Measurements from ENCODE around the gene ARHGAP32. TPM values are rescaled to one million over a fixed set of nuclear protein-coding genes. Genes with fewer than 3 reads are reported as not detected.

The ARHGAP32 gene
- total RNA-seq, 3 donors from 2014 or later = 19.8 to 56.6 (median 37.4) TPM

DNA sequence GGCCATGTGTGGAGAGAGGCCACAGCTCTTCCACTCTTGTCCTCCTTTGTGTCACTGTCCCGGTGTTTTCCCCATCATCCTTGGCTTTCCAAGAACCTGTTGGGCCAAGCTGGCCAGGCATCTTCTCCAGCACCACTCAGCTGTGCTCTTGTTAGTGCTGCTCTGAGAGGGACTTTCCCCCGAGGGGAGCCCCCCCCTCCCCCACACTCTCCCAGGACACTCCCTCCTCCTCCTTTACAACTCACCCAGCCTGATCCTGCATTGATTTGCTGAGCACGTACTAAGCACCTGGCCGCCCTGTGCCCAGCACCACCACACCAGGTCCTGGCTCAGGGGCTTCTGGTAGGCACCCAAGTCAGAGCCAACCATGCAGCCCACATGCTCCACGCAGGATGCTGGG lies 262.7 kb downstream of the ARHGAP32 start:
- no peak for DNase-seq (ENCODE audit: low spot score in 2 of 2)
- intact Hi-C loops (cut with DNase I; ENCODE audit: low total_unique reads) = no loop called here
- Histone ChIP-seq H3K4me3 (no peak overlapping the region), H3K27me3 (peaks cover 0 to 15% of the 10 kb centered on the region in 2 donors), H3K9me3 (no peaks in the 10 kb centered on the region), H3K36me3 (no peaks in the 10 kb centered on the region), H3K27ac (no peak overlapping the region), H3K4me1 (no peaks in the 10 kb centered on the region)
- TF ChIP-seq POLR2AphosphoS5 (IDR thresholded peaks at IDR 0.05) (no peak), POLR2A (IDR thresholded peaks at IDR 0.05) (no peak)
- TF ChIP-seq, protein P1, sequence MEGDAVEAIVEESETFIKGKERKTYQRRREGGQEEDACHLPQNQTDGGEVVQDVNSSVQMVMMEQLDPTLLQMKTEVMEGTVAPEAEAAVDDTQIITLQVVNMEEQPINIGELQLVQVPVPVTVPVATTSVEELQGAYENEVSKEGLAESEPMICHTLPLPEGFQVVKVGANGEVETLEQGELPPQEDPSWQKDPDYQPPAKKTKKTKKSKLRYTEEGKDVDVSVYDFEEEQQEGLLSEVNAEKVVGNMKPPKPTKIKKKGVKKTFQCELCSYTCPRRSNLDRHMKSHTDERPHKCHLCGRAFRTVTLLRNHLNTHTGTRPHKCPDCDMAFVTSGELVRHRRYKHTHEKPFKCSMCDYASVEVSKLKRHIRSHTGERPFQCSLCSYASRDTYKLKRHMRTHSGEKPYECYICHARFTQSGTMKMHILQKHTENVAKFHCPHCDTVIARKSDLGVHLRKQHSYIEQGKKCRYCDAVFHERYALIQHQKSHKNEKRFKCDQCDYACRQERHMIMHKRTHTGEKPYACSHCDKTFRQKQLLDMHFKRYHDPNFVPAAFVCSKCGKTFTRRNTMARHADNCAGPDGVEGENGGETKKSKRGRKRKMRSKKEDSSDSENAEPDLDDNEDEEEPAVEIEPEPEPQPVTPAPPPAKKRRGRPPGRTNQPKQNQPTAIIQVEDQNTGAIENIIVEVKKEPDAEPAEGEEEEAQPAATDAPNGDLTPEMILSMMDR (IDR thresholded peaks at IDR 0.05) = no peak

DNA sequence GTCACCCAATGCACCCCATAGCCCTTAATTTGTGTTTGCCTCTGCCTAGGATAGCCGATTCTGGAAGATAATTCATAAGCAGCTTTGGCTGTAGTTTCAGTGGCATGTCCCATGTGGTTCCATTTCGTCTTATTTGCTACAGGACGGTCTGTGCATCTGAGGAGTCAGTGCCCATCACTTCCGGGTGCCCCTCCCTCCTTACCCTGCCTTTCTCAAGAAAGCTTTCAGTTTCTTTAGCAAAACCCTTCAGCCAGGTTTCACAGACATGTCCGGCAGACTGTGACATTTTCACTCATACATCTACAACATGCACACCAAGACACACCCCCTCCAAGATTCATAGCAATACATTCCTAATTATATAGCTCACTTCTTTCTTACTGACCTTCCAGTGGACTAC lies 263.7 kb downstream of the ARHGAP32 start:
- H3K4me1 ChIP-seq = no peaks in the 10 kb centered on the region
- H3K36me3 ChIP-seq = no peaks in the 10 kb centered on the region
- no peaks in the 10 kb centered on the region for H3K9me3 ChIP-seq
- no peak overlapping the region for H3K4me3 ChIP-seq
- peaks cover 0 to 15% of the 10 kb centered on the region in 2 donors for H3K27me3 ChIP-seq
- H3K27ac ChIP-seq = no peak overlapping the region
- DNase-seq (ENCODE audit: low spot score in 2 of 2) = no peak
- TF ChIP-seq POLR2A (IDR thresholded peaks at IDR 0.05) (no peak), POLR2AphosphoS5 (IDR thresholded peaks at IDR 0.05) (no peak)
- TF ChIP-seq, protein P1 (IDR thresholded peaks at IDR 0.05) = no peak
- intact Hi-C loops (cut with DNase I; ENCODE audit: low total_unique reads) = no loop called here

DNA sequence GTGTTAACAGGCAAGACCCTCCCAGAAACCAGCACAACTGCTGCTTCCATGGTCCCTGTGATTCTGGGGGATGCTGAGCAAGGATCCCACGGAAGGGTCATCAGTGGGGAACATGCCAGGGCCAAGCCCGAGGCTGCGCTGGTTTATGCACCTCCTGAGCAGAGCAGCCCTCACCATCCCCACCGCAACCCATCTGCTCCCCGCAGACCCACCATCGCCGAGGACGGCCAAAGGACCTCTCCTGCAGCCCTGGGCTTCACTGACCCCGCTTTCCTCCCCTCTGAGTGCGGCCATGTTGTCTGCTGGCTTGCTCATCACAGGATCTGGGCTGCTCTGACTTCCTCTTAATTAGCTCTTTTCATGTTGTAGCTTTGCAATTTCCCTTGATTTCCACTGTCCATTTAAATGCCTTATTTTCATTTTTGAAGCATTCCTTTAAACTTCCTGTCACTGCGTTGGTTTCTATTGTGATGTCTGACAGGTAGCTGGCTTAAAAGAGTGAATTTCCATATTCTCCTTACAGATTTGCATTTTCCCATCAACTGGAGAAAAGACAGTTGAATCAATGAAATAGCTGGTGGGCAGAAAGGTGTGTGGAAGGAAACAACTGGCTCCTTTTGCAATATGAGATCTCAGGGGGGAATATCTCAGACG lies 264.3 kb downstream of the ARHGAP32 start:
- no peak for TF ChIP-seq POLR2AphosphoS5 (IDR thresholded peaks at IDR 0.05)
- no peak for TF ChIP-seq POLR2A (IDR thresholded peaks at IDR 0.05)
- TF ChIP-seq, protein P1 (IDR thresholded peaks at IDR 0.05) = no peak
- no peaks in the 10 kb centered on the region for H3K9me3 ChIP-seq

DNA sequence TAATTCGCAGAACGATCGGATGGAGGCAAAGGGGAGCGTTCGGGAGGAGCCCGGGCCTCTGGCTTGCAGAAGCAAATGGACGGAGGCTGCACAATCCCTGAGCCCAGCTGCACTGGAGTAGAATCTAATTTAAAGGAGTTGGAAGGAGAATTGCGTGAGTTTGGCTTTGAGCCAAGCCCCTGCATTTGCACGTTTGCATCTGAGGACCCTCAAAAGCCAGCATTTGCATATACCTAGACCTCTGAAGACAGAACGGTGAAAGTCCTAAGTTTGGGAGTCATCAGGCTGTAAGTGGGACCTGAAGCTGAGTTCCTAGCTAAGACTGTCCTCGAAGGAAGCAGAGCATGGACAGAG lies 265.0 kb downstream of the ARHGAP32 start:
- TF ChIP-seq POLR2AphosphoS5 (IDR thresholded peaks at IDR 0.05) = no peak
- no peak for TF ChIP-seq POLR2A (IDR thresholded peaks at IDR 0.05)
- TF ChIP-seq, protein P1 (IDR thresholded peaks at IDR 0.05) = no peak
- DNase-seq (ENCODE audit: low spot score in 2 of 2) = no peak
- H3K4me3 ChIP-seq = no peak overlapping the region
- intact Hi-C loops (cut with DNase I; ENCODE audit: low total_unique reads) = no loop called here
- no peak overlapping the region for H3K27ac ChIP-seq
- peaks cover 0 to 15% of the 10 kb centered on the region in 2 donors for H3K27me3 ChIP-seq
- H3K36me3 ChIP-seq = no peaks in the 10 kb centered on the region
- no peaks in the 10 kb centered on the region for H3K4me1 ChIP-seq
- H3K9me3 ChIP-seq = no peaks in the 10 kb centered on the region

More for the DNA sequence above, 264.3 kb downstream of the ARHGAP32 start:
- Histone ChIP-seq H3K36me3 (no peaks in the 10 kb centered on the region), H3K27ac (no peak overlapping the region), H3K27me3 (peaks cover 0 to 15% of the 10 kb centered on the region in 2 donors), H3K4me3 (no peak overlapping the region), H3K4me1 (no peaks in the 10 kb centered on the region)
- no peak for DNase-seq (ENCODE audit: low spot score in 2 of 2)
- intact Hi-C loops (cut with DNase I; ENCODE audit: low total_unique reads) = no loop called here

DNA sequence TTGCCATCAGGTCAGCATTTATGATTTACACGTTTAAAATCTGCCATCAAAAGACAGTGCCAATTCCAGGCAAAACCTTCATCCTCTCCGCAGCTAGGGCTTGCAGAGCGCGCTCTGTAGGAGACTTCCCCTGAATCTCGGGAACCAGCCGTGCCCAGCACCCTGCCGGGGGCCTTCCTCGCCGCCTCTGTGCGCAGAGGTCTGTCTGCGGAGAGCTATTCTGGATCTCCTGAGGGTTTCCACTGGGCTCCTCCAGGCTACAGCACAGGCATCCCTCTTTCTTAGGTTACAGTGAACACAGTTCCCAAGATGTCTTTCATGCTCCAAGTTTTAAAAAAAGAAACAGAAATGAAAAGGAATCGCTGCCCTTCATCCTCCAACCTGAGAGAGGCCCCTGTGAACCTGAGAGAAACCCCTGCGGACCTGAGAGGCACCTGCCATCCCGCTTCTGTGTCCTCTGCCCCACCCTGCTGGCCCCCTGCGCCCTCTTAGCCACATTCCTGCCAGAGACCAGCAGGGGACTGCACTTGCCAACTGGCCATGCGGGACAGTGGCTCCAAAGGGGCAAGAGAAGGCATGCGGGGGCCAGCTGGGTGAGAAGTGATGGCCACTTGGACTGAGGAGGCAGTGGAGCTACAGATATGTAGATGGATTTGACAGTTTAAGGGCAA lies 265.6 kb downstream of the ARHGAP32 start:
- no peaks in the 10 kb centered on the region for H3K9me3 ChIP-seq
- no peak for TF ChIP-seq POLR2AphosphoS5 (IDR thresholded peaks at IDR 0.05)
- TF ChIP-seq, protein P1 (IDR thresholded peaks at IDR 0.05) = no peak
- no peak for TF ChIP-seq POLR2A (IDR thresholded peaks at IDR 0.05)
- H3K27me3 ChIP-seq = peaks cover 0 to 15% of the 10 kb centered on the region in 2 donors
- H3K36me3 ChIP-seq = no peaks in the 10 kb centered on the region
- H3K4me1 ChIP-seq = no peaks in the 10 kb centered on the region
- no peak overlapping the region for H3K4me3 ChIP-seq
- intact Hi-C loops (cut with DNase I; ENCODE audit: low total_unique reads) = no loop called here
- no peak for DNase-seq (ENCODE audit: low spot score in 2 of 2)
- H3K27ac ChIP-seq = no peak overlapping the region

Measured in breast epithelium (tissue), 4 donors.